Hematopoietic multipotent progenitor cell treated with erythropoietin and hydrocortisone succinate and interleukin-3 and kit ligand, for 17 days (in vitro differentiated cells): ENCODE data around the gene MYBL2.

Source experiments
- DNase-seq: peaks from one replicate; pipeline ENCODE4 v3.0.0-alpha.2; 2015; ENCODE audit warnings: low spot score

Gene MYBL2

DNA sequence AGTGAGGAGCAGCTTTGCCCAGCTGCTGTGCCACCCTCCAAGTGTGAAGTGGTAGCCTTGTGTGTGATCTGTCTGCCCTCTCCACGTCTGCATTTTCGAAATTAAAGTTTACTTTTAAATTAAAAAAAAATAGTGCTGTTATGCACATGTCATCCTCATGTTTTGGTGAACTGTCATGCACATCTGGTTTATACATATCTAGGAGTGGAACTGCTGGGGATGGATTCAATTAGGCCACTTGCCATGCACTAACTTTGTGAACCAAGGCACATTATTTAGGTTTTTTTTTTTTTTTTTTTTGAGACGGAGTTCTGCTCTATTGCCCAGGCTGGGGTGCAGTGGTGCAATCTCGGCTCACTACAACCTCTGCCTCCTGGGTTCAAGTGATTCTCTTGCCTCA, 56.3 kb downstream of the MYBL2 start:
- DNase-seq: no peak

DNA sequence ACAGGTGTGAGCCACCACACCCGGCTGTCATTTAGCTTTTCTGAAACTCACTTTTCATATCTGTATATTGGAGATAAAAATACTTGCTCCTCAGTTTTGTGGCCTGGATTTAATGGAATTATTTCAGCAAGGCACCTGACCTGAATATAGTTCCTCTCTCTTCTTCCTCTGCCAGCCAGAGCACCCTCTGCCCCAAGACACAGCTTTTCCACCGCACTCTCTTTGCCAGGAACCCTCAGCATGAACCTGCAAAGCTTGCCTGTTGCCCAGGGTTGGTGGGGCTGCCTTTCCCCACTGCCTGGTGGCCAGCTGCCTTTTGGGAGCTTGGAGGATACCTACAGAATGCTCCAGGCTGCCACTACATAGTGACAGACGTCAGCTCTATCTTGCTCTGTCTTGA, 56.8 kb downstream of the MYBL2 start:
- DNase-seq: no peak

DNA sequence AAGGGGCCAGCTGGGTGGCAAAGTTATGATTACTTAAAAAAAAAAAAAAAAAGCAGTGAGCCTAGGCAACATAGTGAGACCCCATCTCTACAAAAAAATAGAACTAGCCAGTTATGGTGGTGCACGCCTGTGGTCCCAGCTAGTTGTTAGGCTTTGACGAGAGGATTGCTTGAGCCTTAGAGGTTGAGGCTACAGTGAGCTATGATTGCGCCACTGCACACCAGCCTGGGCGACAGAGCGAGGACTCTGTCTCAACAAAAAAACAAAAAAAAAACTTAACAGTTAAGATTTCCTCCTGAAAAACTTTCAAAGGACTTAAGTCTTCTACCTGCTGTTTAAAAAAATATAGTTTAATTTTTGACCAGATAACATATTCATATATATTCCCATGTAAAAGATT, 57.5 kb downstream of the MYBL2 start:
- DNase-seq: no peak

GRCh38 chr20:43725666-43726065, 58.8 kb downstream of the MYBL2 start:
- no peak for DNase-seq

- DNase-seq: no peak
Observed at GRCh38 chr20:43726333-43726732, 59.4 kb downstream of the MYBL2 start.

- no peak for DNase-seq
Observed at GRCh38 chr20:43726811-43727338, 60.0 kb downstream of the MYBL2 start, which contains the start of gene GTSF1L. Gene GTSF1L, minus strand, starts transcription at chr20:43727002. Its CDS starts 308 bp downstream, at chr20:43726694.

DNA sequence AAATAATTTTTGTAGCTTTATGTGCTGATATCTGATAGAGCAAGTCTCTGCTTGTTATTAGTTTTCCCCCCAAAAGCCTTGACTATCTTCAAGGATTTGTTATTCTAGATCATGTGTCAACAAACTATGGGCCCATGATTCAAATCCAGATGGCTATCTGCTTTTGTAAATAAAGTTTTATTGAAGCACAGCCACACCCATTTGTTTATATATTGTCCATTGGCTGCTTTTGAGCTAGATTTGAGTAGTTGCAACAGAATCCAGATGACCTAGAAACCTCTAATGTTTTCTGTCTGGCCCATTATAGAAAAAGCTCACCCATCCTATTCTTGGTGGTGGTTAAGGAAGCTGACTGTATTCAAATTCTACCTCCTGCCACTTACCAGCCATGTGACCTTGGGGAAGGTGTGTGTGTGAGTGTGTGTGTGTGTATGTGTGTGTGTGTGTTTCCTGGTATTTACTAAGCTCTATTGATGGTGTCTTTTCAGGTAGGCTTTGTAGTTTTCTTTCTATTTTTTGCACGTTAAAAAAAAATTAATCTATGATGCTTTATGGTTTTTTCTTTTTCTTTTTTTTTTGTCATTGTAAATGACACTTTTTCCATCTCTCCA, 61.2 kb downstream of the MYBL2 start:
- no peak for DNase-seq

DNA sequence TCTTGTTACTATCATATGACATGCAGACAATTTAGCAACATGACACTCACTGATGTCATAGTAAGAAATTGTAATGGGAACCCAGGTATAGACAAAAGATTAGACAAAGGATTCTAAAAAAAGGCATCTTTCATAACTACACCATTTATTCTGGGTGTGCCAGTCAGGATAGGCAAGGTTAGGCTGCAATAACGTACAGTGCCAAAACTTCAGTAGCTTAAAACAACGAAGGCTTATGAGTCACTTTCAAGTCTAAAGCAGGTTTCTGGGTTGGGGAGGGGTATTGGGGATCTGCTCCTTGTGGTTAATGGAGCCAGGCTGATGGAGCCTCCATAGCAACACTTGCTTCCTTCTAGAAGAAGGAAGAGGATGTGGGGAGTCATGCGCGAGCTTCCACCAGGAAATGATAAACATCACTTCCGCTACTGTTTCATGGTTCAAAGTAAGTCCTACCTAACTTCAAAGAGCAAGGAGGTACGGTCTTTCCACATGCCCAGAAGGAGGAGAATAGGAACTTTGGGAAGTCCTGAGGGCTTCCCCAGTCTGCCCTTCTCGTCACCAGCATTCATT, 61.9 kb downstream of the MYBL2 start:
- no peak for DNase-seq

DNA sequence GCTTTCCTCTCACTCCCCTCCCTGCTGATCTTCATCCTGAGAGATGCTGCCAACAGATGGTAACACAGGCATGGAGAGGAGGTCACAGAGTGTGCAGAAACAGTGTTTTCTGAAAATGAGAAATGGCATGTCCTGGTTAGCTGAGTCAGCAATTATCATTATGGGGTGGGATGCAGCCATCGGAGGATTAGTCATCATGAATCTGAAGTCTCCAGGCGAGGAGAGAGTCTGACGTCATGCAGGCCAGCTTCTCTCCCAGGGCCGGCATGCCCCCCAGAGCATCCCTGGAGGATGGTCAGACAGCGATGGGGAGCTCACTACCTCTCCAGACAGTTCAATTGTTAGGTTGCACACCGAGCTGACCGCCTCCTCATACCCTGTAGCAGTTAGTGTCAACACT, 64.6 kb downstream of the MYBL2 start:
- no peak for DNase-seq

DNA sequence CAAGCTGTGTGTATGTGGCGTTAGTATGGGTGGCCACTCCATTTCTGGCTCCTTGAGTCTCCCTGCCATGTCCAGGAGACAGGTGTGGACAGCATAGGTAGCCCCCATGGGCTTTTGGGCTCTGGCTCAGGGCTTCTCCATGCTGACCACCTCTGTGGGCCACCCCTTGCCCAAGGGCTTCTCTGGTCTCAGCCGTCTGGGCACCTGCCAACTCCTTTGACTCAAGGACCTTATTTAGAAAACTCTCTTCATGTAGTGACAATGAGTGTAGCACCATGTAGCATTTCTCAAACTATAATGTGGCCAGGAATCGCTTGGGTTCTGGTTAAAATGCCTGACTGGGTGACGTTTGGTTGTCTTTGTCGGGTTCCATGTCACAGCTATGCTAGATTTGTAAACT, 65.0 kb downstream of the MYBL2 start:
- DNase-seq: no peak

GRCh38 chr20:43736588-43737158, 69.8 kb downstream of the MYBL2 start:
- DNase-seq: no peak

DNA sequence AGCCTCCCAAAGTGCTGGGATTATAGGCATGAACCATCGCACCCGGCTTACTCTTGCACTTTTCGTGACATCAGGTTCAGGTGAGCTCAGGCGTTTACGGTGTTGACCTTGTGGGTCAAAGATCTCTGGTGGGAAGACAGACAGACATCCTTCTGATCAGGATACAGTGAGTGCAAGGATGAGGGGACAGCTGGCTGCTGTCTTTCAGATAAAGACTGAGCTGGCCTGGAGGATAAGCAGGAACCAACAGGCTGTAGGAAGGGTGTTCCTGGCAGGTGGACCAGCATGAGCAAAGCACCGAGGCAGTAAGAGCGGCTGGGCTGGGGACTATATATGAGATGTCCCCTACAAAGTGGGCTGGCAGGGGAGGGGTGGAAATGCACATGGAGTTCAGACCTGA, 71.0 kb downstream of the MYBL2 start:
- DNase-seq: no peak

GRCh38 chr20:43739148-43739749, 72.3 kb downstream of the MYBL2 start:
- no peak for DNase-seq

- DNase-seq: no peak
Observed at GRCh38 chr20:43740642-43741041, 73.7 kb downstream of the MYBL2 start.

- DNase-seq: no peak
Observed at GRCh38 chr20:43744151-43744611, 77.3 kb downstream of the MYBL2 start.

GRCh38 chr20:43744966-43745730, 78.2 kb downstream of the MYBL2 start:
- no peak for DNase-seq

GRCh38 chr20:43746344-43747137, 79.6 kb downstream of the MYBL2 start:
- DNase-seq: no peak

GRCh38 chr20:43748274-43748673, 81.4 kb downstream of the MYBL2 start:
- DNase-seq: no peak

- peak; percentile 57 for DNase-seq
Observed at GRCh38 chr20:43749734-43750294, 82.9 kb downstream of the MYBL2 start.

GRCh38 chr20:43750774-43751166, 83.9 kb downstream of the MYBL2 start:
- no peak for DNase-seq
